Duodenal mucosa (tissue), 2 donors: ENCODE results near the gene PPIG.

ENCODE experiments used
- H3K27ac ChIP-seq: one replicate; pipeline ENCODE4 v1.7.0; 2013; ENCODE audit warnings: low read depth, low read length
- H3K27me3 ChIP-seq, 2 donors: one replicate each; pipeline ENCODE4 v1.7.0; 2013; ENCODE audit warnings: low read length in 2 of 2, control low read depth in 1 of 2; ENCODE audit not compliant: insufficient read depth in 2 of 2, control insufficient read depth in 1 of 2
- H3K36me3 ChIP-seq, 2 donors: one replicate each; pipeline ENCODE4 v1.7.0; 2013; ENCODE audit warnings: low read length in 2 of 2, control low read depth in 1 of 2; ENCODE audit not compliant: insufficient read depth in 2 of 2, control insufficient read depth in 1 of 2
- H3K4me1 ChIP-seq, 2 donors: one replicate each; pipeline ENCODE4 v1.7.0; 2013; ENCODE audit warnings: low read length in 2 of 2, control low read depth in 1 of 2; ENCODE audit not compliant: insufficient read depth in 2 of 2, control insufficient read depth in 1 of 2
- H3K4me3 ChIP-seq, 2 donors: one replicate each; pipeline ENCODE4 v1.7.0; 2013; ENCODE audit warnings: low read length in 2 of 2, low read depth in 1 of 2
- H3K9ac ChIP-seq, 2 donors: one replicate each; pipeline ENCODE4 v1.7.0; 2013; ENCODE audit warnings: low read length in 2 of 2, low read depth in 1 of 2
- H3K9me3 ChIP-seq, 2 donors: one replicate each; pipeline ENCODE4 v1.7.0; 2013; ENCODE audit warnings: low read length in 2 of 2, control low read depth in 1 of 2; ENCODE audit not compliant: control insufficient read depth in 1 of 2

The PPIG gene

GRCh38 chr2:169623235-169623634 is 39.1 kb downstream of the PPIG start:
- peaks cover 7 to 28% of the 10 kb centered on the region in 2 donors for H3K36me3 ChIP-seq
- no peaks in the 10 kb centered on the region for H3K9me3 ChIP-seq

DNA sequence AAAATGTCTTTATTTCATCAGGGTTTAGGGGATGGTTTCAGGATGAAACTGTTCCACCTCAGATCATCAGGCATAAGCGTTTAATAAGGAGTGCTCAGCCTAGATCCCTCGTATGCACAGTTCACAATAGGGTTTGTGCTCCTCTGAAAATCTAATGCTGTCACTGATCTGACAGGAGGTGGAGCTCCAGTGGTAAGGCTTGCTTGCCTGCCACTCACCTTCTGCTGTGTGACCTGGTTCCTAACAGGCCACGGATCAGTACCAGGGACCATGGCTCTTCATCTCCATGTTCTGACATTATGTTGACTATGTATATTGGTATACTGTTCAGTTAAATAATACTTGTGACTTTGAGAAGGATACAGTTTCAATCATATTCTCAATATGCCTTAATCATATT is 41.6 kb downstream of the PPIG start:
- Histone ChIP-seq H3K27me3 (no peaks in the 10 kb centered on the region), H3K9me3 (no peaks in the 10 kb centered on the region), H3K27ac (no peak overlapping the region), H3K9ac (no peak overlapping the region), H3K36me3 (peaks cover 10 to 36% of the 10 kb centered on the region in 2 donors), H3K4me3 (no peak overlapping the region), H3K4me1 (no peaks in the 10 kb centered on the region)

More at GRCh38 chr2:169623235-169623634, 39.1 kb downstream of the PPIG start:
- Histone ChIP-seq H3K27ac (no peak overlapping the region), H3K27me3 (no peaks in the 10 kb centered on the region), H3K9ac (no peak overlapping the region), H3K4me1 (no peaks in the 10 kb centered on the region), H3K4me3 (no peak overlapping the region)

DNA sequence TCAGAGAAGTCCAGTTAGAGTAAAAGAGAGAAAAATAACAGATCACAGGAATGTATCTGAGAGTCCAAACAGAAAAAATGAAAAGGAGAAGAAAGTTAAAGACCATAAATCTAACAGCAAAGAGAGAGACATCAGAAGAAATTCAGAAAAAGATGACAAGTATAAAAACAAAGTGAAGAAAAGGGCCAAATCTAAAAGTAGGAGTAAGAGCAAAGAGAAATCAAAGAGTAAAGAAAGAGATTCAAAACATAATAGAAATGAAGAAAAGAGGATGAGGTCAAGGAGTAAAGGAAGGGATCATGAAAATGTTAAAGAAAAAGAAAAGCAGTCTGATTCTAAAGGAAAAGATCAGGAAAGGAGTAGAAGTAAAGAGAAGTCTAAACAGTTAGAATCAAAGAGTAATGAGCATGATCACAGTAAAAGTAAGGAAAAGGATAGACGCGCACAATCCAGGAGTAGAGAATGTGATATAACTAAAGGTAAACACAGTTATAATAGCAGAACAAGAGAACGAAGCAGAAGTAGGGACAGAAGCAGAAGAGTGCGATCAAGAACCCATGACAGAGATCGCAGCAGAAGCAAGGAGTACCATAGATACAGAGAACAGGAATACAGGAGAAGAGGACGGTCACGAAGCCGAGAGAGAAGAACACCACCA is 52.4 kb downstream of the PPIG start:
- peaks cover 29 to 53% of the 10 kb centered on the region in 2 donors for H3K36me3 ChIP-seq
- H3K9ac ChIP-seq, result no peak overlapping the region
- no peaks in the 10 kb centered on the region for H3K9me3 ChIP-seq
- H3K4me1 ChIP-seq, result no peaks in the 10 kb centered on the region
- H3K27me3 ChIP-seq, result no peaks in the 10 kb centered on the region
- no peak overlapping the region for H3K27ac ChIP-seq
- H3K4me3 ChIP-seq, result no peak overlapping the region

- H3K36me3 ChIP-seq, result peaks cover 23 to 48% of the 10 kb centered on the region in 2 donors
- H3K4me3 ChIP-seq, result no peak overlapping the region
- no peaks in the 10 kb centered on the region for H3K9me3 ChIP-seq
- no peaks in the 10 kb centered on the region for H3K27me3 ChIP-seq
- H3K27ac ChIP-seq, result no peak overlapping the region
- H3K9ac ChIP-seq, result no peak overlapping the region
- H3K4me1 ChIP-seq, result no peaks in the 10 kb centered on the region
Measured at GRCh38 chr2:169637620-169638019, 53.5 kb downstream of the PPIG start.

DNA sequence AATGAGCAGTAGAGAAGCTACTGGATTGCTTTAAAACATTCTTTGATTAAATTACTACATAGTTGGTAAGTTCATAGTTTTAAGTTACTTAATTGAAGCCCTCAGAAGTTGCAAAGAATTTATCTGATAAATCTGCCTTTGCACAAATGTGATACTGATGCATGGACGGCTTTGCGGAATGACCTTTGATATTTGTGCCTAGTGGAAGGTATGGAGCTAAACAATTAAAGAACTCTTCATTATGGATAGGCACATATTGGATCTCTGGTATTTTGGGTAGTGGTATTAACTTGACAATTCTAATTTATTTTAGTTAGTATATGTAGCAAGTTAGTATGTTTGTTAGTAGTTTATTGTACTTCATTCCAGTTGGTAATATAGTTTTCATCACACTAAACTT is 56.0 kb downstream of the PPIG start:
- no peaks in the 10 kb centered on the region for H3K27me3 ChIP-seq
- H3K36me3 ChIP-seq, result peaks cover 21 to 27% of the 10 kb centered on the region in 2 donors

GRCh38 chr2:169641464-169641863 is 57.3 kb downstream of the PPIG start:
- no peak overlapping the region for H3K9ac ChIP-seq
- H3K36me3 ChIP-seq, result peaks cover 12 to 14% of the 10 kb centered on the region in 2 donors
- H3K27me3 ChIP-seq, result no peaks in the 10 kb centered on the region
- no peaks in the 10 kb centered on the region for H3K9me3 ChIP-seq
- no peak overlapping the region for H3K27ac ChIP-seq
- H3K4me1 ChIP-seq, result no peaks in the 10 kb centered on the region
- no peak overlapping the region for H3K4me3 ChIP-seq

More for the DNA sequence above, 56.0 kb downstream of the PPIG start:
- H3K27ac ChIP-seq, result no peak overlapping the region
- H3K9ac ChIP-seq, result no peak overlapping the region
- H3K4me3 ChIP-seq, result no peak overlapping the region
- H3K9me3 ChIP-seq, result no peaks in the 10 kb centered on the region
- no peaks in the 10 kb centered on the region for H3K4me1 ChIP-seq

DNA sequence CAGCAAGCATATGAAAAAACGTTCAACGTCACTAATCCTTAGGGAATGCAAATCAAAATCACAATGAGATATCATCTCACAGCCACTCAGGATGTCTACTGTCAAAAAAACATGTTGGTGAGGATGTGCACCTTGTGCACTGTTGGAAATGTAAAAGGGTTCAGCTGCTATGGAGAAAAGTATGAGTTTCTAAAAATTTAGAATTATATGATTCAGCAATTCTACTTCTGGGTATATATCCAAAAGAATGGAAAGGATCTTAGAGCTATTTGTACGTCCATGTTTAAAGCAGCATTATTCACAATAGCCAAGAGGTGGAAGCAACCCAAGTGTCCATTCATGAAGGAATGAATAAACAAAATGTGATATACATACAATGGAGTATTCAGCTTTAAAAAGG is 60.0 kb downstream of the PPIG start:
- Histone ChIP-seq H3K27ac (no peak overlapping the region), H3K9me3 (no peaks in the 10 kb centered on the region), H3K27me3 (no peaks in the 10 kb centered on the region), H3K4me3 (no peak overlapping the region), H3K9ac (no peak overlapping the region), H3K4me1 (no peaks in the 10 kb centered on the region), H3K36me3 (peaks cover 0 to 2% of the 10 kb centered on the region in 2 donors)

GRCh38 chr2:169647496-169647895 is 63.3 kb downstream of the PPIG start:
- H3K4me3 ChIP-seq, result no peak overlapping the region
- no peaks in the 10 kb centered on the region for H3K36me3 ChIP-seq
- no peaks in the 10 kb centered on the region for H3K4me1 ChIP-seq
- no peaks in the 10 kb centered on the region for H3K27me3 ChIP-seq
- no peaks in the 10 kb centered on the region for H3K9me3 ChIP-seq
- H3K27ac ChIP-seq, result no peak overlapping the region
- H3K9ac ChIP-seq, result no peak overlapping the region

DNA sequence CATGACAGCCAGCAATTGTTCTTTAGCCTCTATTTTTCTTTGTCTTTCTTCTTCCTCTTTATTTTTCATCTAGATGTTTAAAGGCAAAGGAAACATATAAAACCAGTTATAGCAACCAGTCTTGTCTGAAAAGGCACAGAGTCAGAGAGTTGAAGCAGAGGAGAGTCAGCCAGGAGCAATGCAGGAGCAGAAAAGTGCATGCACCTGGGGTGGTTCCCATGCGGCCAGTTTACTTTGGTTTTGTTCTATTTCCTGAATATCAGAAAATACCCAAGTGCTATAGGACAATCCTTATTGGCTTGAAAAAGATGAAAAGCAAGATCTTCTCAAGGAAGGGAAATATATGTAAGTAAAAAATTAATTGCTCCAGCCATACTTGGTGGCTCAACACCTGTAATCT is 65.1 kb downstream of the PPIG start:
- no peaks in the 10 kb centered on the region for H3K9me3 ChIP-seq
- no peak overlapping the region for H3K27ac ChIP-seq
- H3K27me3 ChIP-seq, result peaks cover 0 to 4% of the 10 kb centered on the region in 2 donors
- no peaks in the 10 kb centered on the region for H3K4me1 ChIP-seq
- H3K36me3 ChIP-seq, result no peaks in the 10 kb centered on the region
- H3K9ac ChIP-seq, result no peak overlapping the region
- no peak overlapping the region for H3K4me3 ChIP-seq

- Histone ChIP-seq H3K27ac (no peak overlapping the region), H3K9ac (no peak overlapping the region), H3K4me1 (no peaks in the 10 kb centered on the region), H3K36me3 (no peaks in the 10 kb centered on the region), H3K27me3 (peaks cover 0 to 4% of the 10 kb centered on the region in 2 donors), H3K4me3 (no peak overlapping the region), H3K9me3 (no peaks in the 10 kb centered on the region)
Measured at GRCh38 chr2:169653636-169654035, 69.5 kb downstream of the PPIG start.
